B cell (primary cell): ENCODE data around the gene CAMK2D. TPM values are rescaled to one million over a fixed set of nuclear protein-coding genes. Genes with fewer than 3 reads are reported as not detected.

Source experiments
- ATAC-seq: fragments of 200-7000 bp; cut with Tn5 transposase; one replicate; pipeline ENCODE4 v1.10.0; 2021; ENCODE audit warnings: low read depth, mild to moderate bottlenecking, moderate number of reproducible peaks, moderate library complexity
- CTCF ChIA-PET: fragments of 350-600 bp; sonication (Branson Sonifier 250); formaldehyde crosslinking; loops from one replicate; lab custom pipeline; 2021; ENCODE audit warnings: antibody characterized with exemption, inconsistent platforms; lab: Charles Lee
- POLR2A ChIA-PET: fragments of 350-600 bp; sonication (Branson Sonifier 250); formaldehyde crosslinking; loops from one replicate; lab custom pipeline; 2021; ENCODE audit warnings: antibody characterized with exemption; lab: Charles Lee
- DNase-seq: peaks from one replicate; pipeline ENCODE4 v3.0.0; 2013
- H2AFZ ChIP-seq: 2 replicates; pipeline ENCODE4 v1.6.1; 2012; ENCODE audit warnings: mild to moderate bottlenecking, low read depth, low read length; ENCODE audit not compliant: insufficient read depth, poor library complexity, severe bottlenecking
- H3K27ac ChIP-seq, 2 donors: 1 replicate in 1 of 2; 2 replicates in 1 of 2; pipeline ENCODE4 v1.5.1; 2012 to 2013; ENCODE audit warnings: low read length in 2 of 2, mild to moderate bottlenecking in 2 of 2, moderate library complexity in 1 of 2
- H3K27me3 ChIP-seq, 4 experiments: fragments of 200-600 bp in 1 of 4; sonication (generic) in 1 of 4; replicated peaks in 1 of 4; 1 replicate in 2 of 4; 2 replicates in 2 of 4; pipeline versions ENCODE4 v1.6.1 to v1.7.0; 2013 to 2016; ENCODE audit warnings: low read length in 3 of 4, mild to moderate bottlenecking in 2 of 4, mixed read lengths in 1 of 4, moderate library complexity in 1 of 4; ENCODE audit not compliant: insufficient read depth in 4 of 4, control insufficient read depth in 3 of 4; ENCODE audit errors: control extremely low read depth in 1 of 4
- H3K36me3 ChIP-seq, 2 experiments: replicated peaks in 1 of 2; 1 replicate in 1 of 2; 2 replicates in 1 of 2; pipeline versions ENCODE4 v1.6.1 to v1.7.1; 2013; ENCODE audit warnings: low read length in 1 of 2; ENCODE audit not compliant: insufficient read depth in 2 of 2, control insufficient read depth in 1 of 2; ENCODE audit errors: control extremely low read depth in 1 of 2, extremely low read depth in 1 of 2
- H3K4me1 ChIP-seq, 2 donors: fragments of 200-600 bp in 1 of 2; sonication (generic) in 1 of 2; 1 replicate in 1 of 2; 2 replicates in 1 of 2; pipeline versions ENCODE4 v1.5.1 to v1.6.1; 2013 to 2017; ENCODE audit warnings: low read length in 2 of 2; ENCODE audit not compliant: control insufficient read depth in 2 of 2, insufficient read depth in 2 of 2
- H3K4me2 ChIP-seq: replicated peaks from 2 replicates; pipeline ENCODE3; 2012; ENCODE audit warnings: mild to moderate bottlenecking, low read depth, low read length; ENCODE audit not compliant: poor library complexity, severe bottlenecking
- H3K4me3 ChIP-seq, 5 experiments: fragments of 200-600 bp in 1 of 5; sonication (generic) in 1 of 5; 1 replicate in 3 of 5; 2 replicates in 2 of 5; pipeline versions ENCODE4 v1.5.1 to v1.7.0; 2011 to 2016; ENCODE audit warnings: low read length in 4 of 5, mild to moderate bottlenecking in 4 of 5, low read depth in 2 of 5, control low read depth in 1 of 5, moderate library complexity in 1 of 5; ENCODE audit not compliant: insufficient read depth in 1 of 5; ENCODE audit errors: control extremely low read depth in 1 of 5, extremely low read depth in 1 of 5
- H3K79me2 ChIP-seq: fragments of 200-600 bp; sonication (generic); one replicate; pipeline ENCODE4 v1.6.0; 2016; ENCODE audit warnings: low read length; ENCODE audit not compliant: control insufficient read depth, insufficient read depth
- H3K9ac ChIP-seq: fragments of 200-600 bp; sonication (generic); 2 replicates; pipeline ENCODE4 v1.6.1; 2017; ENCODE audit warnings: mild to moderate bottlenecking, low read length, moderate library complexity
- H3K9me3 ChIP-seq, 3 donors: one replicate each; pipeline versions ENCODE4 v1.6.1 to v1.7.1; 2013; ENCODE audit warnings: low read length in 2 of 3; ENCODE audit not compliant: control insufficient read depth in 2 of 3, insufficient read depth in 1 of 3; ENCODE audit errors: control extremely low read depth in 1 of 3
- H4K20me1 ChIP-seq: 2 replicates; pipeline ENCODE4 v1.6.0; 2012; ENCODE audit warnings: mild to moderate bottlenecking, low read length; ENCODE audit not compliant: insufficient read depth, control insufficient read depth, poor library complexity, severe bottlenecking
- H3K27ac Mint-ChIP-seq: one replicate; pipeline ENCODE4 v1.8.0; 2021; ENCODE audit warnings: mixed read lengths
- H3K27me3 Mint-ChIP-seq: one replicate; pipeline ENCODE4 v1.8.0; 2021; ENCODE audit warnings: mixed read lengths
- H3K4me1 Mint-ChIP-seq: one replicate; pipeline ENCODE4 v1.8.0; 2021; ENCODE audit warnings: mixed read lengths
- H3K4me3 Mint-ChIP-seq: one replicate; pipeline ENCODE4 v1.8.0; 2021; ENCODE audit warnings: mixed read lengths
- H3K9me3 Mint-ChIP-seq: one replicate; pipeline ENCODE4 v1.8.0; 2022; ENCODE audit warnings: mixed read lengths; ENCODE audit not compliant: insufficient read depth
- CTCF ChIP-seq: fragments of 200-600 bp; IDR thresholded peaks from one replicate; pipeline ENCODE4 v1.8.0; 2022; ENCODE audit warnings: antibody characterized with exemption, mild to moderate bottlenecking
- EZH2 ChIP-seq: IDR thresholded peaks from 2 replicates; pipeline ENCODE4 v1.6.1; 2012; ENCODE audit warnings: borderline replicate concordance, low read depth, mild to moderate bottlenecking, moderate library complexity, low read length; ENCODE audit not compliant: insufficient read depth, poor library complexity, severe bottlenecking
- WGBS: methylation state at CpG from one replicate; pipeline ENCODE4 v1.1.5; 2013; ENCODE audit warnings: missing lambda C conversion rate; ENCODE audit not compliant: insufficient coverage; 5-methylcytosine and 5-hydroxymethylcytosine counted together
- intact Hi-C: fragments of 100-400 bp; cut with micrococcal nuclease; formaldehyde crosslinking; loops from one replicate; pipeline ENCODE4 v1.10.0; 2022
- polyA plus RNA-seq: library from polyadenylated mRNA; depleted of rRNA; stranded (reverse); fragments of >200 nt; gene quantifications from 2 replicates; pipeline ENCODE4 v1.2.3, GENCODE V29; 2012
- total RNA-seq, 2 donors: library from RNA; stranded (reverse); fragments of 120-200 nt in 1 of 2; gene quantifications; 1 replicate in 1 of 2; 2 replicates in 1 of 2; pipeline versions ENCODE4 v1.2.3 to v1.2.4, GENCODE V29; 2013 to 2022

CAMK2D gene
- total and polyA plus RNA-seq, 2 donors (not counting 1 experiment from before 2014, with no cell fraction given) = 26.3 to 57.0 TPM

- CTCF ChIA-PET = interaction anchor here (1.4 to 1.7 kb wide), 2 partner anchors 90 to 135 kb away, joined by 3 to 7 read pairs; no protein-coding TSS in a partner anchor
- H4K20me1 ChIP-seq = peaks cover 6% of the 10 kb centered on the region
- DNase-seq (peak; percentile 75), ATAC-seq (peak; percentile 94)
- H3K27ac ChIP-seq = peak overlapping the region; percentile 21 to 83
- peak overlapping the region; percentile 18 for H3K4me2 ChIP-seq
- H2AFZ ChIP-seq = no peak overlapping the region
- POLR2A ChIA-PET = no interaction called here
- TF ChIP-seq EZH2 = no peak
- no peaks in the 10 kb centered on the region for H3K27me3 Mint-ChIP-seq
- H3K4me1 Mint-ChIP-seq = peaks cover 48% of the 10 kb centered on the region
- peaks cover 0 to 13% of the 10 kb centered on the region in 2 experiments for H3K36me3 ChIP-seq
- peaks cover 0 to 3% (median 0%) of the 10 kb centered on the region in 3 donors for H3K9me3 ChIP-seq
- WGBS = no CpG with 5 or more reads among the region's 4 CpGs
- H3K9ac ChIP-seq = no peak overlapping the region
- H3K79me2 ChIP-seq = peaks cover 82% of the 10 kb centered on the region
- intact Hi-C loops = loop anchor here (2.0 to 5.0 kb wide), 4 partner anchors 34 to 136 kb away; partner anchors contain the start of gene CAMK2D
- peak overlapping the region; percentile 65 for H3K4me3 Mint-ChIP-seq
- no peaks in the 10 kb centered on the region for H3K27me3 ChIP-seq
- no peak overlapping the region for H3K4me3 ChIP-seq
- peak overlapping the region; percentile 82 for H3K27ac Mint-ChIP-seq
- peaks cover 4% of the 10 kb centered on the region for H3K9me3 Mint-ChIP-seq
- peaks cover 30 to 33% of the 10 kb centered on the region in 2 donors for H3K4me1 ChIP-seq
Observed at GRCh38 chr4:113682730-113683537, 78.6 kb downstream of the CAMK2D start.

- peaks cover 60% of the 10 kb centered on the region for H3K4me1 Mint-ChIP-seq
- intact Hi-C loops = loop anchor here (5.0 kb wide), 1 partner anchor 36 kb away; no protein-coding TSS in a partner anchor
Observed at GRCh38 chr4:113678641-113679040, 82.9 kb downstream of the CAMK2D start.

More at GRCh38 chr4:113678641-113679040, 82.9 kb downstream of the CAMK2D start:
- no peak overlapping the region for H3K27ac Mint-ChIP-seq
- no peak for TF ChIP-seq EZH2
- TF ChIP-seq CTCF = no peak
- Histone ChIP-seq H4K20me1 (no peaks in the 10 kb centered on the region), H3K27me3 (no peaks in the 10 kb centered on the region), H3K9me3 (peaks cover 0 to 3% (median 0%) of the 10 kb centered on the region in 3 donors), H3K36me3 (peaks cover 0 to 20% of the 10 kb centered on the region in 2 experiments), H3K79me2 (peaks cover 86% of the 10 kb centered on the region), H3K27ac (no peak overlapping the region), H3K4me1 (peaks cover 39% of the 10 kb centered on the region in 2 donors), H2AFZ (no peak overlapping the region), H3K4me2 (no peak overlapping the region), H3K4me3 (no peak overlapping the region), H3K9ac (no peak overlapping the region)
- H3K9me3 Mint-ChIP-seq = peaks cover 4% of the 10 kb centered on the region
- ChIA-PET CTCF (interaction anchor here (1.2 to 2.9 kb wide), 4 partner anchors 12 to 131 kb away, joined by 3 to 12 read pairs (median 6); no protein-coding TSS in a partner anchor), POLR2A (no interaction called here)
- ATAC-seq = no peak
- DNase-seq = no peak
- H3K27me3 Mint-ChIP-seq = no peaks in the 10 kb centered on the region
- H3K4me3 Mint-ChIP-seq = no peak overlapping the region
